Loucy (cell line): Measurements from ENCODE around the gene ADAM23.

ENCODE experiments used
- CTCF ChIP-seq: fragments of 200-600 bp; sonication (generic); conservative IDR thresholded peaks from 2 replicates; pipeline ENCODE4 v1.5.1; 2014; ENCODE audit warnings: mild to moderate bottlenecking, antibody characterized with exemption, low read length
- EZH2phosphoT487 ChIP-seq: fragments of 200-600 bp; IDR thresholded peaks from 2 replicates; pipeline ENCODE4 v1.6.1; 2018; ENCODE audit warnings: antibody characterized with exemption, mild to moderate bottlenecking, moderate library complexity, borderline replicate concordance

DNA sequence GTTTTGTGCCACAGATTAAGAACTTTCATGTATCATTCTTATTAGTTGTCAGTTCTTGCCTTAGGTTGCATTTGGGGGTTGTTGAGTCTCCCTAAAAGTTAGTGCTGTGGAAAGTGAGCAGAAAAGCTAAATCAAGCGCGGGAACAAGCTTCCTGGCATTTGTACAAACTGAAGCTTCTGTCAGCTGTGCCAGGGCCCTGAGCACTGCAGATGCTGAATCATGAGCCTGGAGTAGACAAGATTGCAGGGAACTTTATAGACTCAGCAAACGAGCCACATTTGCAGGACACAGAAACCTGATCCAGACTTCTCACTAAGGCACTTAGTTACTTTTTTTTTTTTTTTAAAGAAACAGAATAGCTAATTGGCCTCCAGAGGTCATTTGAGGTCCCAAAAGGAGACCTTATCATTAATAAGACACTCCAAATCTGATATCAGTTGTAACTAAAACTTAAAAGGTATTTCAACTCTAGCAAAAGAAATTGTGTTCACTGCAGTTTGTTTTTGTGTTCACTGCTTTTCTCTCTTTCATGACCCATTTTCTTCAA is 88.7 kb downstream of the ADAM23 start:
- TF ChIP-seq CTCF (no peak), EZH2phosphoT487 (no peak)
